ENCODE results near the gene DYRK2.
"Not testable (repeated sequence)": the region's sequence is repeated elsewhere in the genome, so short reads cannot be mapped to it uniquely, and the experiment has no call there.

DYRK2 gene

DNA sequence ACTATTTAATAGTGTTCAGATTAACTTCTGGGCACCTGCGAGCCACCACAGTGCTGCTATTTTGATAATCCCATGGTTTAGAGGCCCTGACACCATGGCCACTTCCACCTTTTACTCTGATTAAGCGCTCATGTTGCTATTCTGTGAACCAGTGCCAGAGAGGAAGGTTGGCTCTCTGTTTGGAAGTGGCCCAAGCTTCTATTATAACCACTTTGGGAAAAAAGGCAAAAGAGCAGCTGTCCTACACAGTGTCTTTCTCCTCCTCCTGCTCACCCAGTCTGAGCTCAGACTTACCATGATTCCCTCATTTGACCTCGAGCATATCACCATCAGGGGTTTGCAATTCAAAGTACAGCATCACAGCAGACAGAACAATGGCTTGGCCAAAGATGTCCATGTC is 23.3 kb downstream of the DYRK2 start:
- DNase-seq: no peak

- DNase-seq: not testable (repeated sequence)
Measured at GRCh38 chr12:67672507-67672906, 24.0 kb downstream of the DYRK2 start.

- not testable (repeated sequence) for DNase-seq
Measured at GRCh38 chr12:67673509-67673908, 25.0 kb downstream of the DYRK2 start.

DNA sequence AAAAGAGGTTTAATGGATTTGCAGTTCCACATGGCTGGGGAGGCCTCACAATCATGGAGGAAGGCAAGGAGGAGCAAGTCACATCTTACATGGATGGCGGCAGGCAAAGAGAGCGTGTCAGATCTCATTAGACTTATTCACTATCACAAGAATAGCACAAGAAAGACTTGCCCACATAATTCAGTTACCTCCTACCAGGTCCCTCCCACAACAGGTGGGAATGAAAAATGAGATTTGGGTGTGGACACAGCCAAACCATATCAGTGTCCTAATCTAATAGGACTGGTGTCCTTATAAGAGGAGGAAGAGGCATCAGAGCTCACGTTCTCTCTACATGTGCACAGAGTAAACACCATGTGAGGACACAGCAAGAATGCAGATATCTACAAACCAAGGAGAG is 25.9 kb downstream of the DYRK2 start:
- no peak for DNase-seq

GRCh38 chr12:67676624-67677023 is 28.1 kb downstream of the DYRK2 start:
- no peak for DNase-seq

DNA sequence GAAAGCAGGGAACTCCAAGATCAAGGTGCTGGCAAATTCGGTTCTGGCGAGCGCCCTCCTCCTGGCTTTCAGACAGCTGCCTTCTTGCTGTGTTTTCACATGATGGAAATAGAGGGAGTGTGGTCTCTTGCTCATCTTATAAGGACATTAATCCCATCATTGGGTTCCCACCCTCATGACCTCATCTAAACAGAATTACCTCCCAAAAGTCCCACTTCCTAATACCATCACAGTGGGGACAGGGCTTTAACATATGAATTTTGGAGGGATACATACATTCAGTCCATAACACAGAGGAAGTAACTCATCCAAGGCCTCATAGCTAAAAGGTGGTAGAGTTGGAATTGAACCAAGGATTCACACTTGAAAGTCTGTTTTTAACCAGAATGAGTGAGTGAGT is 28.6 kb downstream of the DYRK2 start:
- DNase-seq: no peak

GRCh38 chr12:67681105-67681778 is 32.7 kb downstream of the DYRK2 start:
- no peak for DNase-seq

DNA sequence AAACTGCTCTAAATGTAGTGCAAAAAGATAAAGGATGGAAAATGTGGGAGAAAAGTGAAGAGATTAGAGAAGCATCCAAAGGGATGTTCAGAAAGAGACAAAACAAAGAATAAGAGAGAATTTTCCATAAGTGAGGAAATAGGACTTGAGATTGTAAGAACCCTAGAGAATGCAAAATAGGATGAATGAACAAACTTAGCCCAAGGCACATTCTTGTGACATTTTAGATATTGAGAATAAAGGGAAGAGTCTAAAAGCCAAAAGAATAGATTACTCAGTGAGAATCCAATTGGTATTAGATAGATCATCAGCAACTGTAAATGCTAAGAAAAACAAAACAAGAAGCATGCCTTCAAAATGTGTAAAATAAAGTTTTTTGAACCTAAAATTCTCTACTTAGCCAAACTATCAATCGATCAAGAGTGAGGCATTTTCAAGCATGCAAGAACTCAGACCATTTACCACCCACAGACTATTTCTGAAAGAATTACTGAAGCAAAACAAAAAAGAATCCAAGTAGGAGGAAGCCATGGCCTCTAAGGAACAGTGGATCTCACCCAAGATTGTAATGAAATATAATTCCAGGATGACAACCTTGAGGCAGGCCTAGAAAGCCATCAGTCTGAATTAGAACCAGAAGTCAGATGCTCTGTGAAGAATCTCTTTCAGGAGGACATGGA is 33.5 kb downstream of the DYRK2 start:
- DNase-seq: no peak

DNA sequence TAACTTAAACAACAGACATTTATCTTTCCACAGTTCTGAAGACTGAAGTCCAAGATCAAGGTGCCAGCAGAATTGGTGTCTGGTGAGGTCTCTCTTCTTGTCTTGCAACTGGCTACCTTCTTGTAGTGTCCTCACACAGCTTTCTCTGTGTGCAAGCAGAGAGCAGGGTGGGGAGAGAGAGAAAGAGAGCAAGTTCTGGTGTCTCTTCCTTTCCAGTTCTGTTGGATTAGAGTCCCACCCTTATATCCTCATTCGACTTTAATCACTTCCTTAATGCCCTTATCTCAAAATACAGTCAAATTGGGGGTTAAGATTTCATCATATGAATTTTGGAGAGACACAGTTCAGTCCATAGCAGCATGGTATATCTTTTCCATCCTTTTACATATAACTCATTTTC is 40.8 kb downstream of the DYRK2 start:
- no peak for DNase-seq

DNA sequence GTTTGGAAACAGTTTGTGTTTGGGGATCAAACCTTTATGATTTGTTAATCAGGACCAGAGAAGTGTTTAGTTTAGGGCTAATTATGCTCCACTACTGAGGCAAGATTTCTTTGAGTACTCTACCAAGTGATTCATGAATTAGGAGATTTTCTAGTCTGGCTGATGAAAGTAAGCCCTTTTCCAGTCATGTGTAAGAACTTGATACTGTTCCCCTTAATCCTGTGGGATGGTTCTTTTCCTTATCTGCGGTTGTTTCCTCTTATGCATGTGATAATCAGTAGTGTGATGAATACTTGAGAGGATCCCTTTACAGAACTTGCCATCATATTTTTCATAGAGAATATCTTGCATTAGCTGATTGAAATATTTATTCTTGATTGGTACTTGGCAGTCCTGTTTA is 42.1 kb downstream of the DYRK2 start:
- DNase-seq: no peak

DNA sequence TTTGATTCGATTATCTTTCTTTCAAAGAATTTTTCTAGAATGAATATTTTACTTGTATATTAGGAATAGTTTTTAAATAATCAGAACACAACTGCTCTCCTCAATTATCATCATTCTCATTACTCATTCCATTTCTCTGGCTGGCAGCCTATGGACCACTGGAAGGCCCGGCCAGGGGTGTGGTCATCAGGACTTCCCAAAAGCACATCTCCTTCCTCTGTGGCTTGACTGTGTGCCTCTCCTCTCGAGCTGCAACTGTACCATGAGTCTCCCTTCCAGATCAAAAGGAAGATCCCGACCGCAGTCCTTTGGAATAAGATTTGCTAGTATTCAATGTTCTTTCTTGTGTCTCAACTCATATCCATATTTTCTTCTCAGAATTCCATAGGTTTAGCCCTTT is 42.7 kb downstream of the DYRK2 start:
- DNase-seq: no peak

DNA sequence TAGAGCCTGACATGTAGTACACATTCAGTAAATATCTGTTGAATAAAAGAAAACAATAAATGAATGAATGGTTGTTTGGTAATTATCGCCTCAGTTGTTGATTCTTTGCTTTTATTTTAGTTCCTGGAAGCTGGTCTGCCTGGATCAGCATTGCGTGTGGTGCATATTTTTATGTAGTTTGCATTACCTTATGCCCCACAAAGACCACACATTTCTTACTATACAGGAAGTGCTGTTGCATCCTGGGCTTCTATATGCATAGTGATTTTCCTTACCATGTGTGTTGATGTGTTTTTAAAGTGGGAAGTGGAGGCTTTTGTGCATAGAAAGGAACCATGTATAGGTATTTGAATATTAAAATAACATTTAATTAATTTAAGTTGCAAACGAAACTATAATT is 43.6 kb downstream of the DYRK2 start:
- no peak for DNase-seq

DNA sequence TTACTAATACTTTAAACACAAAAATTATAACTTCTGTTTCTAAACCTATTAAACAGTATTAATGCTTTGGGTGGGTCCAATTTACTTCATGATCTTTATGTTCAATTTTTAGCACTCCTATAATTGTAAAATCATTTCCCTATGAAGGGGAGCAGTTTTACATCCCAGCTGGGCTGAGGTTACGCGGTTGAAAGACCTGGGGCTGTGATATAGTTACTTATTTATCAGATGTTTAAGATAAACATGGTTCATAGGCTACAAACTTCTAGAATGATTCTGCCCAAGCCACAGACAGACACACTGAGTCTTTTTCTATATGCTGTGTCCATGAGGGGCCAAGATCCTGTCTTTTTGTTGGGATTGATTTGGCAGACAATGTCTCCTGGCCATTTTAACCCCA is 44.4 kb downstream of the DYRK2 start:
- no peak for DNase-seq

DNA sequence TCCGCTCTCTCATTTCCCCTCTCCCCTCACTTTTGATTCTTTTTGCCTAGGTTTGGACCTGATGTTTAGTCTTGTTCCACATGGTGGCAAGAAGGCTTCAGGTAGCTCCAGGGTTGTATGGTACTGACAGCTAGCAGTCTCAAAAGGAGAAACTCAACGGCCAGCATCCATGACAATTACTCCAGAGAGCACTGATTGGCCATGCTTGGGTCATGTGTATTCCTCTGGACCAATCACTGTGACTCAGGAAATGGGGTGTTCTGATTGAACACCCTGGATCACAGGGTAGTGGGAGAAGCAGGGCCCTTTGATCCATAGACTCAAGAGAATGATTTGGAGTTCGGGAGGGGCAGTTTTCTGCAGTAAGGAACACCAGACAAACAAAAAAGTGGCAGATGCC is 45.3 kb downstream of the DYRK2 start:
- no peak for DNase-seq

DNA sequence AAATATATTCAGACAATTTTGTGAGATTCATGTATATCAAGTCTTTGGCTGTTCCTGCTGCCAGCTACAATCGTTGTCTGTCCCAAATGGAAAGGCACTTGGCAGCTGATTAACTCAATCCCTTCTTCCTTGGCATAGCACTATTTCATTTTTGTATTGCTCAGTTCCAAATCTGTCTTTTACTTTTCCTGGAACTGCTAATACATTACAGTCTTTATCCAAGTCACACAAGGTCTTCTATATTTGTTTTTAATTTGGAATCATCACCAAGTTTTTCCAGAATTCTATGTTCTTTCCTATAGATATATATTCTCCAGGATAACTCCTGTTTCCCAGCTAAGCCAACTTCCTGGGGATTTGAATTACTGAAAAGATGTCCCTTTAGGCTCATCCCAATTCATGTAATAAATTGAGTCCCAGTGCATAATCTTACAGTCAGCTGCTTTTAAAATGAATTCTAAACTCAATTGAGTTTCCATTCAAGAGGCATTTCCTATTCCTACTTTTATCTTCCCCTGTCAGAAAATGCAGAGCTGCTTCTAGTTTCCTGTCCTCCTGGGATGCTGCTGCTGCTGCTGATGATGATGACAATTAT is 45.9 kb downstream of the DYRK2 start:
- no peak for DNase-seq

- DNase-seq: no peak
Measured at GRCh38 chr12:67695974-67696373, 47.4 kb downstream of the DYRK2 start.

GRCh38 chr12:67697443-67697842 is 48.9 kb downstream of the DYRK2 start:
- DNase-seq: no peak

DNA sequence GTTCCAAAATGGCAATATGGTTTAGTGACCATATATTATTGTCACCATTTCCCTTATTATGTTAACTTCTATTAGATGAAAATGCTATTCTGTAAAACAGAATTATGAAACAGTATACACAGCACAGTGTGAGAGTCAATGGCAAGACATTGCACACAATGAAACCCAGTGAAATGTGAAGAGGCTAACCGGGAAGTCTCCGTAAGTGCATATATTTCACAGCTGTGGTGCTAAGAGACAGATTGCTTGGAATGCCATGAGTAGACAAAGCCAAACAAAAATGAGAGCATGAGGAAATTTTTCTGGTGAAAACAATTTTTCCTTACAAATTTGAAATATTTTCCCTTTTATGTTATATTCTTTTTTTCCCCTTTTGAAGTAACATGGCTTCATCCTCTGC is 49.4 kb downstream of the DYRK2 start:
- no peak for DNase-seq

GRCh38 chr12:67698672-67699581 is 50.4 kb downstream of the DYRK2 start:
- DNase-seq: no peak

GRCh38 chr12:67701121-67701520 is 52.6 kb downstream of the DYRK2 start:
- no peak for DNase-seq

GRCh38 chr12:67702136-67702535 is 53.6 kb downstream of the DYRK2 start:
- DNase-seq: no peak

- no peak for DNase-seq
Measured at GRCh38 chr12:67704071-67704470, 55.5 kb downstream of the DYRK2 start.
